Fibroblast of the aortic adventitia (primary cell): ENCODE results near the gene ICE2. TPM values are rescaled to one million over a fixed set of nuclear protein-coding genes. Genes with fewer than 3 reads are reported as not detected.

Experiments
- DNase-seq: peaks from one replicate; pipeline ENCODE4 v3.0.0-alpha.2; 2010; ENCODE audit warnings: low read depth
- H3K4me3 ChIP-seq: 2 replicates; pipeline ENCODE4 v1.5.1; 2011; ENCODE audit warnings: low read depth, mild to moderate bottlenecking, control low read depth, low read length, moderate library complexity
- CTCF ChIP-seq: IDR thresholded peaks from 2 replicates; pipeline ENCODE4 v1.5.1; 2011; ENCODE audit warnings: mild to moderate bottlenecking, low read length, control low read depth, inconsistent platforms; ENCODE audit not compliant: insufficient read depth
- total RNA-seq: library from RNA; depleted of rRNA; stranded (reverse); fragments of >200 nt; gene quantifications from 2 replicates; pipeline ENCODE4 v1.2.3, GENCODE V29; 2012; ENCODE audit warnings: low replicate concordance

Gene ICE2
- 37.0 and 38.6 TPM in 2 replicates for total RNA-seq

DNA sequence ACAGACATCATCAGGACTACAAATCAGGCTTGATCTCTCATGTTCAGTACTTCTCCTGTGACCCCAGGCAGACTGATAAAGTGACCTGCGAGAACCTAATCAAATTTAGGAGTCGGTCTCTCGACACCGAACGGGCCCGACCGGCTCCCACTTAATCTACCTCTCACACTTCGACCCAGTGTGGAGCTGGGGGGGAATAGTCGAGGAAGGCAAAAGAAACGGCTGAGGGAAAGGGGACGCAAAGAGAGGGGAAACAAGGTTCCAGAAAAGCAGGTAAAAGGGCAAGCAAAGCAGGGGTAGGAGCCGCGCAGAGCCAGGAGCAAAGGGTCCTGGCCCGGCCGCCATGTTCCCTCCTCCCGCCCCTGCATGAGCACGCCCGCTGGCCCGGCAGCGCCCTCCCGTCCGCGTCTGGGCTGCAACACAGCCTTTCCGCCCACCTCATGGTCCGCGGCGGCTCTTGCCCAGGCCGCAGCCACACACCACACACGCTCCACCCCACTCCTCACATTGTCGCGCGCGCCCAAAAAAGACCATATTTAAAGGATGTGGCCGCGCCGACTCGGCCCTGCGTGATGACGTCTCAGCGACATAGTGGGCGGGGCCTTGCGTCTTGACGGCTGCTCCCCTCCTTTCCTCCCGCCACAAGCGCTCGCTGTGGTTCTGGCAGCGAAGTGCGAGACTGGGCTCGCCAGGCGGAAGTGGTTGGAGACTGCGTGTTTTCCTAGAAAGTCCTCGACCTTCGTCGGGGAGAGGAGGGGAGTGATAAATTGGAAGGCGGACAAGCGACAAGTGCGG, at the start of gene ICE2:
TSS of gene ICE2 (minus strand) at position 577 of the 795 bp plus-strand sequence. CDS start 1,165 bp downstream, outside the sequence.
- no peak for TF ChIP-seq CTCF

DNA sequence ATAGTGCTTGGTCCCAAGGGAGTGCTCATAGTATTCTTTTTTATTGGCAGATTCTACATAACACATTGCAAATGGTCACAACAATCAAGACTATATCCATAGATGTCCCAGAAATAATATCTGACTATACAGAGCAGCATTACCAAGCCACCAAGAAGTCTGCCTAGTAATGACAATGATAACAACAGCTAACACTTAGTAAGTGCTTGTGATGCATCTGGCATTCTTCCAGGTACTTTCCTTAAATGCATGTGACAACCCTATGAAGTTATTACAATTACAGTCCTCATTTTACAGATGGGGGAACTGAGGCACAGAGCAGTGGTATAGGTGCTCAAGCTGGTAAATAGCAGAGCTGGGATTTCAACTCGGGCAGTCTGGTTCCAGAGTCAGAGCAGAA, 49.6 kb upstream of the ICE2 start:
- H3K4me3 ChIP-seq, result no peak overlapping the region
- TF ChIP-seq CTCF, result no peak
- peak; percentile 38 for DNase-seq

More for the DNA sequence above, at the start of gene ICE2:
- H3K4me3 ChIP-seq, result peak within 1 kb of the TSS; percentile 86
- peak; percentile 92 for DNase-seq

- no peak overlapping the region for H3K4me3 ChIP-seq
- no peak for TF ChIP-seq CTCF
- no peak for DNase-seq
Observed at GRCh38 chr15:60527456-60527855, 48.5 kb upstream of the ICE2 start.

DNA sequence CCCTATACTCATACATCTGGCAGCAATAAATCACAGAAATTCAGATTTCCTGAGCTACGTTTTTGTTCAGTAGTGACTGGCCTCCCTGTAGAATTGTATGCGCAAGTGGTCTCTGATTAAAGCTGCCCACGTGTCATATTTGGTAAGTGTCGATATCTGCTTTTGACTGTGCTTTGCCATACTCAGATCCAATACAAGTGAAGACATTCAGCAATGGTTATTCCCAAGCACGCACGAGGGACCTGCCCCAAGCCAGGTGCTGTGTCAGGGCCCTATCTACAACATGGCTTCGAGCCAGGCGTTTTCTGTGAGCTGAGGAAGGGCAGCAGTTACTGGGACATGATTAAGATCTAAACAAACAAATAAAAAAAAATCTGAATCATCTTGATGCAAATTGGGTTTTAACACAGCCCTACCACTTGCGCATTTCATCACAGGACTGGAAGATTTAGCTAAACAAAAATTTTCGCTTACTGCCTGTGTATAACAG, 47.2 kb upstream of the ICE2 start:
- no peak for TF ChIP-seq CTCF
- DNase-seq, result no peak
- no peak overlapping the region for H3K4me3 ChIP-seq

- DNase-seq, result peak; percentile 22
- TF ChIP-seq CTCF, result no peak
Observed at GRCh38 chr15:60525341-60526039, 46.5 kb upstream of the ICE2 start.

DNA sequence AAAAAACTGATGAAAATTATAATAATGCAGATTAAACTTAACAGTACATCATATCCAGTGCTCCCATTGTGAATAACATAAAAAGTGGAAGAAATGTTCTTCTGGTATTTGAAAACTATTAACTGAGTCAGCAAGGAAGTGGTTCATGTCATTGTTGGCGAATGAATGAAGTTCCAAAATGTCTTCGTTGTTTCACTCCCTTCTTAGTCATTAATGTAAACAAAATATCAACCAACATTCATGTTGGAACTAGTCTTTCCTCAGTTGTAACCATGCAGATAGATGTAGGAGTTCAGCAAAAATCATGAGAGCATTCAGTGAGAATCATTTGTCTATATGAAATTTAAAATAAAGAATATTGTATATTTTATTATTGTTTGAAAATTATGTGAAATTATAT, 44.1 kb upstream of the ICE2 start:
- H3K4me3 ChIP-seq, result no peak overlapping the region
- no peak for TF ChIP-seq CTCF
- DNase-seq, result peak; percentile 66

More at GRCh38 chr15:60525341-60526039, 46.5 kb upstream of the ICE2 start:
- no peak overlapping the region for H3K4me3 ChIP-seq
